HG02610 (cell line): ENCODE measurements around the gene PTPN1.
A peak's percentile ranks its signal among the peaks of the same experiment; 100 is the strongest.

ENCODE experiments used
- ATAC-seq: cut with Tn5 transposase; IDR thresholded peaks from one replicate; pipeline ENCODE4 v1.9.1; 2021; ENCODE audit warnings: mild to moderate bottlenecking, moderate library complexity; ENCODE audit not compliant: unreplicated experiment

PTPN1 gene

DNA sequence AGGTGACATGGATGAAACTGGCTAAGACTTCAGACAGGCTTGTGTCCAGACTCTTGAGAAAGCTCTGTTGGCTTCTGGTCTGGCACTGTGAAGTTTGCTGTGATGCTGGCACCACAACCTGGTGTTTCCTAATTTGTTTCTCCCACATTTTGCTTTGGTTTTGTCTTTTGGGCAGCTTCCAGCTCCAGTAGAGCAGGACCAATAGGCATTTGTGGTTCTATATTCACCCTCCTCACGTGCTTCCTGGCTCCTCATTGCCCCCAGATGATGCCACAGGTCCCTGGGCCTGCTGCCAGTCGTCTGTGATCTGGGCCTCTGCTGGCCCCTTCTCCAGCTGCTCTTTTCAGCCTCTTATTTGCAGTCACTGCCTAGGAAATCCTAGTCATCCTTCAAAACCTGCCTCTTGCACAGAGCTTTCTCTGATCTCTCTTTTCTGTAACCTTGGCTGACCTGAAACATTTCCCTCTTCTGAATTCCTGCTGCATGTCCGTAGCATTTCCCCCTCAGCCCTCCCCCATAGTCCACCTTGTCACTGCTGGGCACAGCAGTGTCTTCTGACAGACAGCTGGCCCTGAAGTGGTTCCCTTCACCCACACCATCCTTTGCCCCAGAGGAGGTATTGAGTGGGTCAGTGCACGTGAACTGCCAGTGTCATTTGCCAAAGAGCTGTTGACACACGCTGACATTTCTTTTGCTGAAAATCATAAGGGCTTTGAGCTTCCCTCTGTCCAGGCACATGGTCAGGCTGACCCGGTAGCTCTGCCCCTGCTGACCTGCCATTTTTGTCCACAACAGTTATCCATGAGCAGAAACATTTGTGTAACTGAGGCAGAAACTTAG is 63.0 kb downstream of the PTPN1 start:
- ATAC-seq: no peak

- ATAC-seq: no peak
These were observed 63.9 kb downstream of the PTPN1 start for GRCh38 chr20:50574108-50574507.

GRCh38 chr20:50574586-50574985 is 64.4 kb downstream of the PTPN1 start:
- ATAC-seq: no peak

GRCh38 chr20:50575865-50576720 is 65.9 kb downstream of the PTPN1 start:
- ATAC-seq: peak; percentile 48

GRCh38 chr20:50577175-50578018 is 67.2 kb downstream of the PTPN1 start:
- no peak for ATAC-seq

DNA sequence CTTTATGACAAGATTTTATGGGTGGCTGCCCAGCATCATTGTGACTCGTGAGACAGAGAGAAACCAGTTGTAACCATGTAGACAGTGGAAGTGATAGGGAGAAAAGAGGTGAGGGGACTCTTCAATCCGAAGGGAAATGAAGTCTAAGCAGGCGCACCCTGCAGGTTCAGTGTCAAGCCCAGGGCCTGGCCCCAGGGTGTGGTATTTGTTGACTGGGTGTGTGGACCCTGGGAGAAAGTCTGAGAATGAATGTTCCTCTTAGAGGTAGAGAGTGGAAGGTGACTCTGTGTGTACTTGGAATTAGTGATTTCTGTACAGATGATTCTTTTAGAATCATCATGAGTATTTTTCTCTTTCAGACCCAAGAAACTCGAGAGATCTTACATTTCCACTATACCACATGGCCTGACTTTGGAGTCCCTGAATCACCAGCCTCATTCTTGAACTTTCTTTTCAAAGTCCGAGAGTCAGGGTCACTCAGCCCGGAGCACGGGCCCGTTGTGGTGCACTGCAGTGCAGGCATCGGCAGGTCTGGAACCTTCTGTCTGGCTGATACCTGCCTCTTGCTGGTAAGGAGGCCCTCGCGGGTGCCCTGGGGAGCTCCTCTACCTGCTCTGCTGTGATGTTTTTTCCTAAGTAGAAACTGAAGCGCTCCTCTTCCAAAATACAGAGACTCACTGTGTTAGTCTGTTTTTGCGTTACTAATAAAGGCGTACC is 68.0 kb downstream of the PTPN1 start:
- ATAC-seq: no peak

DNA sequence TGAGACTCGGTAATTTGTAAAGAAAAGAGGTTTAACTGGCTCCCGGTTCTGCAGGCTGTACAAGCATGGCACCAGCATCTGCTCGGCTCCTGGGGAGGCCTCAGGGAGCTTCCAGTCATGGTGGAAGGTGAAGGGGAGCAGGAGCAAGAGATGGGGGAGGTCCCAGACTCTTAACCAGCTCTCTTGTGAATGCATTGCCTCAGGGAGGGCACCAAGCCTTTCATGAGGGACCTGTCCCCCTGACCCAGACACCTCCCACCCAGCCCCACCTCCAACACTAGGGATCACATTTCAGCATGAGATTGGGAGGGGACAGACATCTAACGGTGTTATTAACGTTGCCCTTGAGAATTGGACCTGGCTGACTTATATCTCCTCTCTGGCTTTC is 68.6 kb downstream of the PTPN1 start:
- no peak for ATAC-seq

GRCh38 chr20:50579511-50579910 is 69.3 kb downstream of the PTPN1 start:
- no peak for ATAC-seq

DNA sequence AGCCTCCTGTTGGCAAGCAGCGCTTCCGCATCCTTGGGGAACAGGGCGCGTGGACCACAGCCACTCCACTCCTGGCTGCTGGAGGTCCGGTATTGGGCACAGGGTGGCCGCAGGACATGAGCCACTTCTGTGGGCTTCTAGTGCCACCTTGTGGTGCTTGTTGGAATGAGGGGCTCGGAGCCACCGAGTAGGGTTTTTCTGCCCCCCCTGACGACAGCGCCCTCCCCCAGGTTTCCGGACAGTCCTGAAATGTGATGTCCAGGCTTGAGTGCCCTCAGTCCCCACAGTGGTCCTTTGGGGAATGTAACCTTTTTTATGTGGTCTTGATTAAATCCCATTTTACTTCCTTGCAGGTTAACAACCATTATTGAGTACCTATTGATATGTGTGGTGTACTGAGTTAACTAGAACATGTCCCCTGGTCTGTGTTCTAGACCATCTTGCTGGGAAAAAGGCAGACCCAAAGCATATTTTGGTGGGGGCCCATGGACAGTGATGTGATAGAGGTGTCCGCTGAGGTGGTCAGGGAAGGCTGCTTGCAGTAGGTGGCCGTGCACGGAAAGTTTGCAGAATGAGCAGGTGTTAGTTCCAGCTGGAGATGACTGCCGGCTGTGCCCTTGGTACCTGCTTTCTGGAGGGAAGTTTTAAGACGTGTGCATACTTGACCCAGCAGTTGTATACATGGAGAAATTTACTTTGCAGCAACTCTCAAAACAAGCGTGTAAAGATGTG is 70.0 kb downstream of the PTPN1 start:
- no peak for ATAC-seq

- no peak for ATAC-seq
These were observed 70.8 kb downstream of the PTPN1 start for GRCh38 chr20:50580842-50581544.

DNA sequence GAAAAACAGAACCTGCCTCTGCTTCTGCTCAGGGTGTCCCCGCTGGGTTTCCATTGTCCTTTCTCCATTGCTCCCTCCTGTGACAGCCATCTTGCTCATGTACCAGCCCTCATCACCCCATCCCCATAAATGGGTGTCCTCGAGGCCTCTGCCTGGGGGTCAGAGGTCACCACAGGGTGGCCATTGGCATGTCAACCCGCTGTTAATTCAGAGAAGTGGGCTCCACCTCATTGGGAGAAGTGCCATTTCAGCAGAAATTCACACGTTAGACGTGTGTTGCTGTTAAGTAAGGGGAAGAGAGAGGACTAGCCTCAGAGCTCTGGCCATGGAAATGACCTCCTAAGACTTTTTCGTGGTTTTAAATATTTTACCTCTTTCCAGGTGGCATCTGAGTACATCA is 71.9 kb downstream of the PTPN1 start:
- no peak for ATAC-seq

GRCh38 chr20:50582591-50583234 is 72.5 kb downstream of the PTPN1 start:
- ATAC-seq: no peak

GRCh38 chr20:50583442-50584150 is 73.4 kb downstream of the PTPN1 start:
- no peak for ATAC-seq

- ATAC-seq: no peak
These were observed 74.5 kb downstream of the PTPN1 start for GRCh38 chr20:50584687-50585086.

DNA sequence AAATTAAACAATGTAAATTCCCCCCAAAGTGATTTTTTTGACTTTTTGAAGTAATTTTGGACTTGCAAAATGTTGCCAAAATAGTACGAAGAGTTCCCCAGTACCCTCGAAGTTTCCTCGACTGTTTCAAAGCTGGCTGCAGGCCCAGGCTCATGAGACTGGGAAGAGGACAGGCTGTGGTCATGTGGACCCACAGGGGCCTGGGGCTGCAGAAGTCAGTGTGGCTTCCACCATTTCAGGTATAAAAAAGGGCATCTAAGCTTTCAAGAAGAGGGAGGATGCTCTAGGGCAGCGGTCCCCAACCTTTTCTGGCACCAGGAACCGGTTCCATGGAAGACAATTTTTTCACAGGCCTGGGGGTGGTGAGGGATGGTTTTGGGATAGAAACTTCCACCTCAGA is 75.0 kb downstream of the PTPN1 start:
- ATAC-seq: no peak

DNA sequence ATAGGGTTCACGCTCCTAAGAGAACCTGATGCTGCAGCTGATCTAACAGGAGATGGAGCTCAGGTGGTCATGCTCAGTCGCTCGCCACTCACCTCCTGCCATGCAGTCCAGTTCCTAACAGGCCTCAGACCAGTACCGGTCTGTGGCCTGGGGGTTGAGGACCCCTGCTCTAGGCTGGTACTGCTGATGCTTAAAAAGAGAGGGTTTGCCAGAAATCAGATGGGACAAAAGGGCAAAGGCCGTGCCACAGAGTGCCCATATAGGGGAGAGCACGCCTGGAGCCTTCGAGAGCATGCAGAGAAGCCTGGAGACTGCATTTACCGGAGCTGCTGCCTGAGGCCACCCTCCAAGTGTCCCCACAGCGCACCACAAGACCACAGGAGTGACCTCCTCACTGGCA is 75.5 kb downstream of the PTPN1 start:
- ATAC-seq: no peak

DNA sequence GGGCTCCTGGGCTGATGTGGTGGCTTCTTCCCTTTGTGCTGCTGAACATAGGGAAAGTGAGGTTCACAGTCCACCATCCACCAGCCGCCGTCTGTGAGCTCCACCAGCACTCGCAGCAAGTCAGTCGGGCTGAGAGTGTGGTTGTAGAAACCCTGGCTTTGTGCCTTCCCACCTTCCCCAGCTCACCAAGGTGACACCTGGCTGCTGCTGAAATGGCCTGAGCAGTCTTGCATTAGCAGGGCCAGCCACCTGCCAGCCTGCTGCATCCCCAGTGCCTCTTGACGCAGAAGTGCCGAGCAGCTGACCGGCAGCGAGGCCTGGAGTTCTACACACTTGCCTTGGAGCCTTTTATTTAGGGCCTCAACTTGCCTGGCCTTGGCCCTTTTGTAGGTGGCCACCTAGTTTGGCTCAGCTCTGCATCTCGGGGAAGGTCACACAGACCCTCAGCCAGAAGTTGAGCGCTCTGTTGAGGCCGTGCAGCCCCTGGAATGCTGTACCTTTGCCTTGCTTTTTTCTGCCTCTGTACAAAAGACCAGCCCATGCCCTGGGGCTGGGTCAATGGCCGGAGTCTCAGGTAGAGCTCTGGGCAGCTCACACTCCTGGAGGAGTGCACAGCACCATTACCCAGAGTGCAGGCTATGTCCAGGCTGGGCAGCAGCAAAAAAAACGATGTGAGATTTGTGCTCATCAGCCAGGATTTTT is 76.5 kb downstream of the PTPN1 start:
- no peak for ATAC-seq
